Astrocyte (in vitro differentiated cells and primary cell): ENCODE data around the gene CNTNAP4. TPM values are rescaled to one million over a fixed set of nuclear protein-coding genes. Genes with fewer than 3 reads are reported as not detected.

Source experiments
- DNase-seq: peaks from one replicate; pipeline ENCODE4 v3.0.0-alpha.2; 2010; ENCODE audit warnings: low read depth
- FAIRE-seq: peaks from 2 replicates; lab custom pipeline; 2011; peaks lifted over from hg19 to GRCh38; lab: Jason Lieb, UNC
- H2AFZ ChIP-seq: 2 replicates; pipeline ENCODE4 v1.6.0; 2012; ENCODE audit warnings: low read depth, low read length, inconsistent platforms
- H3K27ac ChIP-seq: 2 replicates; pipeline ENCODE4 v1.5.1; 2011; ENCODE audit warnings: low read depth, low read length, inconsistent platforms
- H3K27me3 ChIP-seq: 2 replicates; pipeline ENCODE4 v1.6.0; 2011; ENCODE audit warnings: low read length, inconsistent platforms; ENCODE audit not compliant: insufficient read depth
- H3K36me3 ChIP-seq: 2 replicates; pipeline ENCODE4 v1.5.1; 2011; ENCODE audit warnings: low read length, inconsistent platforms; ENCODE audit not compliant: insufficient read depth
- H3K4me1 ChIP-seq: 2 replicates; pipeline ENCODE4 v1.5.1; 2011; ENCODE audit warnings: low read length, inconsistent platforms; ENCODE audit not compliant: insufficient read depth
- H3K4me2 ChIP-seq: 2 replicates; pipeline ENCODE4 v1.6.0; 2012; ENCODE audit warnings: low read length, inconsistent platforms
- H3K4me3 ChIP-seq: 2 replicates; pipeline ENCODE4 v1.5.1; 2011; ENCODE audit warnings: low read depth, mild to moderate bottlenecking, low read length, inconsistent platforms; ENCODE audit not compliant: insufficient read depth
- H3K79me2 ChIP-seq: 2 replicates; pipeline ENCODE4 v1.6.0; 2012; ENCODE audit warnings: mild to moderate bottlenecking, low read length, inconsistent platforms; ENCODE audit not compliant: insufficient read depth
- H3K9ac ChIP-seq: 2 replicates; pipeline ENCODE4 v1.6.0; 2012; ENCODE audit warnings: mild to moderate bottlenecking, low read length, inconsistent platforms
- H3K9me3 ChIP-seq: 2 replicates; pipeline ENCODE4 v1.5.1; 2012; ENCODE audit warnings: low read depth, mild to moderate bottlenecking, low read length, inconsistent platforms; ENCODE audit not compliant: insufficient read depth
- H4K20me1 ChIP-seq: 2 replicates; pipeline ENCODE4 v1.6.0; 2012; ENCODE audit warnings: low read length, inconsistent platforms; ENCODE audit not compliant: insufficient read depth
- H3K27ac Mint-ChIP-seq: one replicate; pipeline ENCODE4 v1.8.0; 2021; ENCODE audit warnings: mild to moderate bottlenecking, mixed read lengths; ENCODE audit not compliant: unreplicated experiment
- H3K27me3 Mint-ChIP-seq: one replicate; pipeline ENCODE4 v1.8.0; 2021; ENCODE audit warnings: low read depth, mixed read lengths; ENCODE audit not compliant: unreplicated experiment
- H3K36me3 Mint-ChIP-seq: one replicate; pipeline ENCODE4 v1.8.0; 2021; ENCODE audit warnings: low read depth, mixed read lengths; ENCODE audit not compliant: unreplicated experiment
- H3K4me1 Mint-ChIP-seq: one replicate; pipeline ENCODE4 v1.8.0; 2021; ENCODE audit warnings: low read depth, mixed read lengths; ENCODE audit not compliant: unreplicated experiment
- H3K4me3 Mint-ChIP-seq: one replicate; pipeline ENCODE4 v1.8.0; 2021; ENCODE audit warnings: mild to moderate bottlenecking, moderate library complexity, mixed read lengths; ENCODE audit not compliant: unreplicated experiment
- H3K9me3 Mint-ChIP-seq: one replicate; pipeline ENCODE4 v1.8.0; 2021; ENCODE audit warnings: mild to moderate bottlenecking, mixed read lengths; ENCODE audit not compliant: unreplicated experiment
- CTCF ChIP-seq: IDR thresholded peaks from 2 replicates; pipeline ENCODE4 v1.5.1; 2011; ENCODE audit warnings: low read depth, mild to moderate bottlenecking, inconsistent platforms, low read length, moderate library complexity; ENCODE audit not compliant: insufficient read depth
- EZH2 ChIP-seq: IDR thresholded peaks from 2 replicates; pipeline ENCODE4 v1.6.1; 2012; ENCODE audit warnings: mild to moderate bottlenecking, low read length, inconsistent platforms; ENCODE audit not compliant: insufficient read depth
- total RNA-seq: library from RNA; stranded (reverse); gene quantifications from 2 replicates; pipeline ENCODE4 v1.2.1, GENCODE V29; 2021

The CNTNAP4 gene
- total RNA-seq, 1 donor from 2014 or later, result not detected

GRCh38 chr16:76464955-76465620 lies 187.9 kb downstream of the CNTNAP4 start:
- H3K9me3 ChIP-seq, result no peaks in the 10 kb centered on the region
- H3K9ac ChIP-seq, result no peak overlapping the region
- Mint-ChIP-seq H3K4me1 (no peaks in the 10 kb centered on the region), H3K4me3 (no peak overlapping the region), H3K27me3 (peaks cover 5% of the 10 kb centered on the region), H3K36me3 (no peaks in the 10 kb centered on the region), H3K27ac (no peak overlapping the region), H3K9me3 (no peaks in the 10 kb centered on the region)
- H3K4me3 ChIP-seq, result no peak overlapping the region
- TF ChIP-seq CTCF (no peak), EZH2 (no peak)
- no peak overlapping the region for H3K4me2 ChIP-seq
- H3K27ac ChIP-seq, result no peak overlapping the region
- H3K79me2 ChIP-seq, result no peaks in the 10 kb centered on the region
- no peaks in the 10 kb centered on the region for H3K36me3 ChIP-seq
- H3K4me1 ChIP-seq, result no peaks in the 10 kb centered on the region
- H4K20me1 ChIP-seq, result no peaks in the 10 kb centered on the region
- H3K27me3 ChIP-seq, result no peaks in the 10 kb centered on the region
- DNase-seq (no peak), FAIRE-seq (no peak)
- no peak overlapping the region for H2AFZ ChIP-seq

- Histone ChIP-seq H2AFZ (no peak overlapping the region), H3K9ac (no peak overlapping the region), H3K36me3 (no peaks in the 10 kb centered on the region), H3K4me3 (no peak overlapping the region), H3K4me1 (no peaks in the 10 kb centered on the region), H3K79me2 (no peaks in the 10 kb centered on the region), H4K20me1 (no peaks in the 10 kb centered on the region), H3K27ac (no peak overlapping the region), H3K27me3 (no peaks in the 10 kb centered on the region), H3K9me3 (no peaks in the 10 kb centered on the region), H3K4me2 (no peak overlapping the region)
- H3K4me1 Mint-ChIP-seq, result no peaks in the 10 kb centered on the region
- H3K27ac Mint-ChIP-seq, result no peak overlapping the region
- peaks cover 6% of the 10 kb centered on the region for H3K9me3 Mint-ChIP-seq
- no peak for DNase-seq
- H3K36me3 Mint-ChIP-seq, result no peaks in the 10 kb centered on the region
- peaks cover 5% of the 10 kb centered on the region for H3K27me3 Mint-ChIP-seq
- FAIRE-seq, result no peak
- no peak for TF ChIP-seq EZH2
- no peak for TF ChIP-seq CTCF
- H3K4me3 Mint-ChIP-seq, result no peak overlapping the region
These were observed 189.7 kb downstream of the CNTNAP4 start for GRCh38 chr16:76466871-76467270.

- Mint-ChIP-seq H3K4me1 (no peaks in the 10 kb centered on the region), H3K4me3 (no peak overlapping the region), H3K27ac (no peak overlapping the region), H3K9me3 (peaks cover 6% of the 10 kb centered on the region), H3K27me3 (peaks cover 4% of the 10 kb centered on the region), H3K36me3 (no peaks in the 10 kb centered on the region)
- H3K79me2 ChIP-seq, result no peaks in the 10 kb centered on the region
- H3K4me2 ChIP-seq, result no peak overlapping the region
- no peak overlapping the region for H3K27ac ChIP-seq
- no peak overlapping the region for H3K9ac ChIP-seq
- no peak for TF ChIP-seq CTCF
- no peak for TF ChIP-seq EZH2
- no peaks in the 10 kb centered on the region for H3K4me1 ChIP-seq
- H2AFZ ChIP-seq, result no peak overlapping the region
- no peaks in the 10 kb centered on the region for H4K20me1 ChIP-seq
- H3K4me3 ChIP-seq, result no peak overlapping the region
- H3K36me3 ChIP-seq, result no peaks in the 10 kb centered on the region
- DNase-seq (no peak), FAIRE-seq (no peak)
- no peaks in the 10 kb centered on the region for H3K9me3 ChIP-seq
- H3K27me3 ChIP-seq, result no peaks in the 10 kb centered on the region
These were observed 196.8 kb downstream of the CNTNAP4 start for GRCh38 chr16:76474048-76474447.
